Measurements from ENCODE around the gene PIK3R5. TPM values are rescaled to one million over a fixed set of nuclear protein-coding genes. Genes with fewer than 3 reads are reported as not detected.
A peak's percentile ranks its signal among the peaks of the same experiment; 100 is the strongest.
"Not testable (repeated sequence)": the region's sequence is repeated elsewhere in the genome, so short reads cannot be mapped to it uniquely, and the experiment has no call there.

PIK3R5 gene
- total RNA-seq, 1 donor from 2014 or later: 0.29 TPM

GRCh38 chr17:8861495-8862181, 103.9 kb downstream of the PIK3R5 start:
- Mint-ChIP-seq H3K27me3 (peaks cover 5% of the 10 kb centered on the region), H3K36me3 (no peaks in the 10 kb centered on the region)

GRCh38 chr17:8859804-8860430, 105.6 kb downstream of the PIK3R5 start:
- Mint-ChIP-seq H3K4me1 (ENCODE audit: unreplicated experiment) (peaks cover 38% of the 10 kb centered on the region), H3K27ac (no peak overlapping the region), H3K36me3 (no peaks in the 10 kb centered on the region), H3K4me3 (no peak overlapping the region), H3K27me3 (peaks cover 3% of the 10 kb centered on the region), H3K9me3 (no peaks in the 10 kb centered on the region)
- no peak for DNase-seq (ENCODE audit: extremely low spot score, unreplicated experiment)
- TF ChIP-seq CTCF (conservative IDR thresholded peaks at IDR 0.05): no peak

More at GRCh38 chr17:8861495-8862181, 103.9 kb downstream of the PIK3R5 start:
- Mint-ChIP-seq H3K4me1 (ENCODE audit: unreplicated experiment) (peaks cover 28% of the 10 kb centered on the region), H3K27ac (no peak overlapping the region), H3K9me3 (no peaks in the 10 kb centered on the region), H3K4me3 (no peak overlapping the region)
- no peak for DNase-seq (ENCODE audit: extremely low spot score, unreplicated experiment)
- no peak for TF ChIP-seq CTCF (conservative IDR thresholded peaks at IDR 0.05)

GRCh38 chr17:8859027-8859803, 106.3 kb downstream of the PIK3R5 start:
- H3K9me3 Mint-ChIP-seq: no peaks in the 10 kb centered on the region
- no peaks in the 10 kb centered on the region for H3K27me3 Mint-ChIP-seq
- no peak for DNase-seq (ENCODE audit: extremely low spot score, unreplicated experiment)
- no peaks in the 10 kb centered on the region for H3K36me3 Mint-ChIP-seq
- no peak overlapping the region for H3K27ac Mint-ChIP-seq
- no peak for TF ChIP-seq CTCF (conservative IDR thresholded peaks at IDR 0.05)
- H3K4me3 Mint-ChIP-seq: no peak overlapping the region
- peaks cover 38% of the 10 kb centered on the region for H3K4me1 Mint-ChIP-seq (ENCODE audit: unreplicated experiment)

- DNase-seq (ENCODE audit: extremely low spot score, unreplicated experiment): no peak
- Mint-ChIP-seq H3K4me1 (ENCODE audit: unreplicated experiment) (peaks cover 38% of the 10 kb centered on the region), H3K9me3 (no peaks in the 10 kb centered on the region), H3K36me3 (no peaks in the 10 kb centered on the region), H3K27ac (no peak overlapping the region), H3K27me3 (no peaks in the 10 kb centered on the region), H3K4me3 (no peak overlapping the region)
- no peak for TF ChIP-seq CTCF (conservative IDR thresholded peaks at IDR 0.05)
Measured at GRCh38 chr17:8857919-8858318, 107.6 kb downstream of the PIK3R5 start.

- H3K27ac Mint-ChIP-seq: no peak overlapping the region
- TF ChIP-seq CTCF (conservative IDR thresholded peaks at IDR 0.05): no peak
- peaks cover 38% of the 10 kb centered on the region for H3K4me1 Mint-ChIP-seq (ENCODE audit: unreplicated experiment)
- no peaks in the 10 kb centered on the region for H3K36me3 Mint-ChIP-seq
- no peaks in the 10 kb centered on the region for H3K9me3 Mint-ChIP-seq
- no peaks in the 10 kb centered on the region for H3K27me3 Mint-ChIP-seq
- DNase-seq (ENCODE audit: extremely low spot score, unreplicated experiment): no peak
- peak overlapping the region; percentile 21 for H3K4me3 Mint-ChIP-seq
Measured at GRCh38 chr17:8856869-8857575, 108.5 kb downstream of the PIK3R5 start.

GRCh38 chr17:8856205-8856603, 109.3 kb downstream of the PIK3R5 start:
- H3K27me3 Mint-ChIP-seq; H3K9me3 Mint-ChIP-seq; H3K36me3 Mint-ChIP-seq; H3K27ac Mint-ChIP-seq; DNase-seq (ENCODE audit: extremely low spot score, unreplicated experiment); H3K4me3 Mint-ChIP-seq: not testable (repeated sequence)
- peaks cover 34% of the 10 kb centered on the region for H3K4me1 Mint-ChIP-seq (ENCODE audit: unreplicated experiment)
